Prostate gland (tissue), 2 donors: ENCODE results near the gene SMAD5.

Experiments
- POLR2A ChIP-seq: fragments of 450-650 bp; IDR thresholded peaks from one replicate; pipeline ENCODE4 v1.6.1; 2016; ENCODE audit warnings: antibody characterized with exemption, mild to moderate bottlenecking
- POLR2AphosphoS5 ChIP-seq: sonication (generic); formaldehyde crosslinking; IDR thresholded peaks from one replicate; pipeline ENCODE4 v1.6.1; 2017; ENCODE audit warnings: antibody characterized with exemption
- TF ChIP-seq, protein P1 (sequence below), 4 experiments: fragments of 200-600 bp in 2 of 4; fragments of 450-650 bp in 2 of 4; sonication (generic) in 2 of 4; IDR thresholded peaks; 1 replicate in 3 of 4; 2 replicates in 1 of 4; pipeline ENCODE4 v1.5.1; 2016 to 2019; ENCODE audit warnings: antibody characterized with exemption in 4 of 4, mild to moderate bottlenecking in 2 of 4, moderate library complexity in 2 of 4

DNA sequence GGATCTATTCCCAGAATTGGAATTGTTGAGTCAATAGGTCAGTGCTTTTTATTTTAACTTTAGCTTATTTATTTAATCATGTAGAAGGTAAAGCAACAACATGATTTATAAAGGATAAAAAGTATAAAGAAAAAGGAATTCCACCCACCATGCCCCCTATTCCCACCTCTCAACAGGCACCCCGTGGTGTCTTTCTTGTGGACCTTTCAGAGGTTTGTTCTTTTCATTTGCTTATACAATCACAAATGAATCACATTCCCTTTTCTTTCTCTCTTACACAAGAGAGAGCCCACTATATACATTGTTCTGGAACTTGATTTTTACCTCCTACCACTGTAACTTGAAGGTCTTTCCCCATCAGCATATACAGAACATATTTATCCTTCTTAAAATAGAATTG, 97.5 kb downstream of the SMAD5 start:
- TF ChIP-seq, protein P1, sequence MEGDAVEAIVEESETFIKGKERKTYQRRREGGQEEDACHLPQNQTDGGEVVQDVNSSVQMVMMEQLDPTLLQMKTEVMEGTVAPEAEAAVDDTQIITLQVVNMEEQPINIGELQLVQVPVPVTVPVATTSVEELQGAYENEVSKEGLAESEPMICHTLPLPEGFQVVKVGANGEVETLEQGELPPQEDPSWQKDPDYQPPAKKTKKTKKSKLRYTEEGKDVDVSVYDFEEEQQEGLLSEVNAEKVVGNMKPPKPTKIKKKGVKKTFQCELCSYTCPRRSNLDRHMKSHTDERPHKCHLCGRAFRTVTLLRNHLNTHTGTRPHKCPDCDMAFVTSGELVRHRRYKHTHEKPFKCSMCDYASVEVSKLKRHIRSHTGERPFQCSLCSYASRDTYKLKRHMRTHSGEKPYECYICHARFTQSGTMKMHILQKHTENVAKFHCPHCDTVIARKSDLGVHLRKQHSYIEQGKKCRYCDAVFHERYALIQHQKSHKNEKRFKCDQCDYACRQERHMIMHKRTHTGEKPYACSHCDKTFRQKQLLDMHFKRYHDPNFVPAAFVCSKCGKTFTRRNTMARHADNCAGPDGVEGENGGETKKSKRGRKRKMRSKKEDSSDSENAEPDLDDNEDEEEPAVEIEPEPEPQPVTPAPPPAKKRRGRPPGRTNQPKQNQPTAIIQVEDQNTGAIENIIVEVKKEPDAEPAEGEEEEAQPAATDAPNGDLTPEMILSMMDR (IDR thresholded peaks at IDR 0.05) = no peak
- TF ChIP-seq POLR2AphosphoS5 = no peak
- no peak for TF ChIP-seq POLR2A
